ENCODE results near the gene KDM4C.
"Not testable (repeated sequence)": the region's sequence is repeated elsewhere in the genome, so short reads cannot be mapped to it uniquely, and the experiment has no call there.

The KDM4C gene

GRCh38 chr9:6757456-6758247 is at the start of gene KDM4C:
Gene KDM4C (plus strand): TSS chr9:6757973. CDS start chr9:6792989, 35,016 bp downstream.
- peak; percentile 82 for DNase-seq (ENCODE audit: low read depth)

- DNase-seq (ENCODE audit: low read depth) = no peak
Measured at GRCh38 chr9:6708732-6709131, 49.0 kb upstream of the KDM4C start.

GRCh38 chr9:6711403-6711802 is 46.4 kb upstream of the KDM4C start:
- DNase-seq (ENCODE audit: low read depth) = no peak

- DNase-seq (ENCODE audit: low read depth) = no peak
Measured at GRCh38 chr9:6712041-6712440, 45.7 kb upstream of the KDM4C start.

GRCh38 chr9:6714176-6714575 is 43.6 kb upstream of the KDM4C start:
- DNase-seq (ENCODE audit: low read depth) = no peak

- not testable (repeated sequence) for DNase-seq (ENCODE audit: low read depth)
Measured at GRCh38 chr9:6715153-6715754, 42.5 kb upstream of the KDM4C start.

GRCh38 chr9:6715755-6716643 is 41.8 kb upstream of the KDM4C start:
- DNase-seq (ENCODE audit: low read depth) = peak; percentile 33

- no peak for DNase-seq (ENCODE audit: low read depth)
Measured at GRCh38 chr9:6716766-6717165, 41.0 kb upstream of the KDM4C start.

- DNase-seq (ENCODE audit: low read depth) = no peak
Measured at GRCh38 chr9:6723881-6724420, 33.8 kb upstream of the KDM4C start.

- no peak for DNase-seq (ENCODE audit: low read depth)
Measured at GRCh38 chr9:6733257-6733656, 24.5 kb upstream of the KDM4C start.

- DNase-seq (ENCODE audit: low read depth) = no peak
Measured at GRCh38 chr9:6733831-6734230, 23.9 kb upstream of the KDM4C start.

GRCh38 chr9:6735422-6735821 is 22.4 kb upstream of the KDM4C start:
- no peak for DNase-seq (ENCODE audit: low read depth)

- no peak for DNase-seq (ENCODE audit: low read depth)
Measured at GRCh38 chr9:6739218-6739617, 18.6 kb upstream of the KDM4C start.

- not testable (repeated sequence) for DNase-seq (ENCODE audit: low read depth)
Measured at GRCh38 chr9:6748861-6749260, 8.9 kb upstream of the KDM4C start.

- DNase-seq (ENCODE audit: low read depth) = not testable (repeated sequence)
Measured at GRCh38 chr9:6754861-6755260, 2.9 kb upstream of the KDM4C start.

GRCh38 chr9:6757132-6757455 is 679 bp upstream of the KDM4C start:
- no peak for DNase-seq (ENCODE audit: low read depth)

GRCh38 chr9:6758248-6758497 is 400 bp downstream of the KDM4C start:
- DNase-seq (ENCODE audit: low read depth) = no peak

GRCh38 chr9:6758498-6759184 is 868 bp downstream of the KDM4C start:
- DNase-seq (ENCODE audit: low read depth) = peak; percentile 27

- no peak for DNase-seq (ENCODE audit: low read depth)
Measured at GRCh38 chr9:6759185-6759977, 1.6 kb downstream of the KDM4C start.

GRCh38 chr9:6761306-6761705 is 3.5 kb downstream of the KDM4C start:
- DNase-seq (ENCODE audit: low read depth) = no peak

- DNase-seq (ENCODE audit: low read depth) = no peak
Measured at GRCh38 chr9:6763244-6763643, 5.5 kb downstream of the KDM4C start.

All from stimulated activated CD8-positive, alpha-beta memory T cell treated with anti-CD3 and anti-CD28 coated beads, Interleukin-15, amount 100 ng/mL, for 1 hour (primary cell).